K562 (cell line): Measurements from ENCODE around the gene CPA3.

Experiments
- KLF10 ChIP-seq: fragments of 250-450 bp; sonication (Bioruptor Pico); IDR thresholded peaks from 2 replicates; pipeline ENCODE4 v1.6.1; 2021; ENCODE audit warnings: matching md5 sums
- RBFOX2 ChIP-seq: fragments of 200-400 bp; formaldehyde crosslinking; IDR thresholded peaks from 2 replicates; pipeline ENCODE4 v1.6.1; 2017; ENCODE audit warnings: low read depth, mild to moderate bottlenecking, low read length, moderate library complexity
- SMARCA5 ChIP-seq: fragments of 450-650 bp; IDR thresholded peaks from 2 replicates; pipeline ENCODE4 v1.6.1; 2016
- ZNF124 ChIP-seq: sonication (generic); formaldehyde crosslinking; IDR thresholded peaks from 2 replicates; pipeline ENCODE4 v1.8.1; 2022; ENCODE audit warnings: missing genetic modification reagents
- ZNF436 ChIP-seq: fragments of 250-450, 450-650 bp; sonication (Bioruptor Pico); formaldehyde crosslinking; IDR thresholded peaks from 2 replicates; pipeline ENCODE4 v1.7.0; 2020; ENCODE audit warnings: mild to moderate bottlenecking

GRCh38 chr3:148943506-148944205, 78.6 kb downstream of the CPA3 start:
- TF ChIP-seq SMARCA5, result no peak
- no peak for TF ChIP-seq ZNF124 (CRISPR knock-in tag)
- no peak for TF ChIP-seq KLF10 (CRISPR knock-in tag)
- TF ChIP-seq ZNF436 (CRISPR knock-in tag), result no peak
- no peak for TF ChIP-seq RBFOX2
